Epithelial cell of esophagus (primary cell): ENCODE measurements around the gene SEC24D.
A peak's percentile ranks its signal among the peaks of the same experiment; 100 is the strongest.
"Not testable (repeated sequence)": the region's sequence is repeated elsewhere in the genome, so short reads cannot be mapped to it uniquely, and the experiment has no call there.

ENCODE experiments used
- DNase-seq: peaks from one replicate; pipeline ENCODE4 v3.0.0; 2010; ENCODE audit warnings: low read depth
- H3K4me3 ChIP-seq: 2 replicates; pipeline ENCODE4 v1.5.1; 2011; ENCODE audit warnings: mild to moderate bottlenecking, low read length, control low read depth
- TF ChIP-seq, protein P1 (sequence below): IDR thresholded peaks from 2 replicates; pipeline ENCODE4 v1.5.1; 2011; ENCODE audit warnings: low read depth, mild to moderate bottlenecking, low read length, control low read depth, inconsistent platforms; ENCODE audit not compliant: insufficient read depth; ENCODE audit errors: missing control alignments

Gene SEC24D, protein sequence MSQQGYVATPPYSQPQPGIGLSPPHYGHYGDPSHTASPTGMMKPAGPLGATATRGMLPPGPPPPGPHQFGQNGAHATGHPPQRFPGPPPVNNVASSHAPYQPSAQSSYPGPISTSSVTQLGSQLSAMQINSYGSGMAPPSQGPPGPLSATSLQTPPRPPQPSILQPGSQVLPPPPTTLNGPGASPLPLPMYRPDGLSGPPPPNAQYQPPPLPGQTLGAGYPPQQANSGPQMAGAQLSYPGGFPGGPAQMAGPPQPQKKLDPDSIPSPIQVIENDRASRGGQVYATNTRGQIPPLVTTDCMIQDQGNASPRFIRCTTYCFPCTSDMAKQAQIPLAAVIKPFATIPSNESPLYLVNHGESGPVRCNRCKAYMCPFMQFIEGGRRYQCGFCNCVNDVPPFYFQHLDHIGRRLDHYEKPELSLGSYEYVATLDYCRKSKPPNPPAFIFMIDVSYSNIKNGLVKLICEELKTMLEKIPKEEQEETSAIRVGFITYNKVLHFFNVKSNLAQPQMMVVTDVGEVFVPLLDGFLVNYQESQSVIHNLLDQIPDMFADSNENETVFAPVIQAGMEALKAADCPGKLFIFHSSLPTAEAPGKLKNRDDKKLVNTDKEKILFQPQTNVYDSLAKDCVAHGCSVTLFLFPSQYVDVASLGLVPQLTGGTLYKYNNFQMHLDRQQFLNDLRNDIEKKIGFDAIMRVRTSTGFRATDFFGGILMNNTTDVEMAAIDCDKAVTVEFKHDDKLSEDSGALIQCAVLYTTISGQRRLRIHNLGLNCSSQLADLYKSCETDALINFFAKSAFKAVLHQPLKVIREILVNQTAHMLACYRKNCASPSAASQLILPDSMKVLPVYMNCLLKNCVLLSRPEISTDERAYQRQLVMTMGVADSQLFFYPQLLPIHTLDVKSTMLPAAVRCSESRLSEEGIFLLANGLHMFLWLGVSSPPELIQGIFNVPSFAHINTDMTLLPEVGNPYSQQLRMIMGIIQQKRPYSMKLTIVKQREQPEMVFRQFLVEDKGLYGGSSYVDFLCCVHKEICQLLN

GRCh38 chr4:118835571-118836300 is at the start of gene SEC24D:
Gene SEC24D, minus strand, starts transcription at chr4:118836126. Its CDS starts 2,430 bp downstream, at chr4:118833696.
- peak within 1 kb of the TSS; percentile 48 for H3K4me3 ChIP-seq

GRCh38 chr4:118884716-118885115 is 48.8 kb upstream of the SEC24D start:
- no peak for DNase-seq
- no peak overlapping the region for H3K4me3 ChIP-seq
- TF ChIP-seq, protein P1, sequence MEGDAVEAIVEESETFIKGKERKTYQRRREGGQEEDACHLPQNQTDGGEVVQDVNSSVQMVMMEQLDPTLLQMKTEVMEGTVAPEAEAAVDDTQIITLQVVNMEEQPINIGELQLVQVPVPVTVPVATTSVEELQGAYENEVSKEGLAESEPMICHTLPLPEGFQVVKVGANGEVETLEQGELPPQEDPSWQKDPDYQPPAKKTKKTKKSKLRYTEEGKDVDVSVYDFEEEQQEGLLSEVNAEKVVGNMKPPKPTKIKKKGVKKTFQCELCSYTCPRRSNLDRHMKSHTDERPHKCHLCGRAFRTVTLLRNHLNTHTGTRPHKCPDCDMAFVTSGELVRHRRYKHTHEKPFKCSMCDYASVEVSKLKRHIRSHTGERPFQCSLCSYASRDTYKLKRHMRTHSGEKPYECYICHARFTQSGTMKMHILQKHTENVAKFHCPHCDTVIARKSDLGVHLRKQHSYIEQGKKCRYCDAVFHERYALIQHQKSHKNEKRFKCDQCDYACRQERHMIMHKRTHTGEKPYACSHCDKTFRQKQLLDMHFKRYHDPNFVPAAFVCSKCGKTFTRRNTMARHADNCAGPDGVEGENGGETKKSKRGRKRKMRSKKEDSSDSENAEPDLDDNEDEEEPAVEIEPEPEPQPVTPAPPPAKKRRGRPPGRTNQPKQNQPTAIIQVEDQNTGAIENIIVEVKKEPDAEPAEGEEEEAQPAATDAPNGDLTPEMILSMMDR = no peak

More at GRCh38 chr4:118835571-118836300, at the start of gene SEC24D:
- TF ChIP-seq, protein P1 = no peak
- DNase-seq = peak; percentile 85

DNA sequence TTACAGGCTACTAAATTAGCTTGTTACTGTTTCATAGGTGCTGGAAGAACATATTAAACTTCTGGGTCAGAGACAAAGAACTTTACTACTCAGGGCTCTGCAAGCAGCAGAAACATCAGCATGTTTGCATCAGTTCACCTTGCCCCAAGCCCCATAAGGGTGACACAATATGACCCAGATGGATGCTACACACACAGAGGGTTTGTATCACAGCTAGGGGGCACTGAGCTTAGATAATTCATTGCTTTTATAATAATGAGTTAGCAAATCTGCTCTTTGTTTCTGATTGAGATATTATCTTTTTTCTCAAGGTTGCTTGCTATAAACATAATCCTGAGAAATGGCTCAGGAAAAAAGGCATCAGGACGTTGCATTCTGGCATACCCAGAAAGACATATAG is 47.9 kb upstream of the SEC24D start:
- TF ChIP-seq, protein P1 = no peak
- no peak for DNase-seq
- no peak overlapping the region for H3K4me3 ChIP-seq

DNA sequence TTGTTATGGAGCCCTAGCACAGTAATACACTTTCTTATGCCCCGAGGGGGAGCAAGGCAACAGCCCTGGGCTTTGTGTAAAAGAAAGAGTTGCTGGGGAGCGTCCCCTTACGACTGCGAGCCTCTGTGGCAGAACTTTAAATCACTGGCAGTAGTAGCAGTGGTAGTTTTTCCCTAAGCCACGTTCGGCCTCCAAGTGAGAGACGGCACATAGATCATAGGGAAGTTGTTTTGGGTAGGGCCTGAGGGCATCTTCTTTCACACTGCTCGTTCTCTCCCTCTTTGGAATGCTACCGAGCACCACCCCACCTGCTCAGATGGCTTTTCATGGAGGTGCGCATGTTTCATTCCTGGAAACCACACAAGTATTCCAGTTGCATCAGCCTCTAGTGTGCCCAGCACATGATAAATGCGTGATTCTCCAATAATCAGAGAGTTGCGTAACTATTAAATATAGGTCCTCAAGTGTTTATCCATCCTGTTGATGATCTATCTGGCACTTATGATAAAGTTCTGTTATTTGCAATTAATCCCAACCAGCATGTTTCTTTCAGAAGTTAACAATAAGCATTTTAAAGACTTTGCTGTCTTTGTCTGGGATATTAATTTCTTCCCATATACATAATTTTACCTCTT is 45.7 kb upstream of the SEC24D start:
- no peak overlapping the region for H3K4me3 ChIP-seq
- TF ChIP-seq, protein P1 = no peak
- DNase-seq = peak; percentile 76

DNA sequence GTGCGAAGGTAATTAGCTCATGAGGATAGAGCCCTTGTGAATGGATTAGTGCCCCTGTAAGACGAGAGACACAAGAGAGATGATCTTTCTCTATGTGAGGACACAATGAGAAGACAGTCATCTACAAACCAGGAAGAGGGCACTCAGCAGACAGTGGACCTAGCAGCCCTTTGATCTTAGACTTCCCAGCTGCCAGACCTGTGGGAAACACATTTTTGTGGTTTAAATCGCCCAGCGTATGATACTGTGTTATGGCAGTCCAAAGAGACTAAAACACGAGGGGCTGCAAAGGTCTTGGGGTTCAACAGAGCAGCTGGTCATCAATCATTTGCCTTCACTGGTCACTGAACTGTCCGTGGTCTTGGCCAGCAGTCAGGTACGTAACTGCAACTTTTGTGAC is 43.5 kb upstream of the SEC24D start:
- TF ChIP-seq, protein P1 = no peak
- no peak overlapping the region for H3K4me3 ChIP-seq
- no peak for DNase-seq

- not testable (repeated sequence) for H3K4me3 ChIP-seq, DNase-seq
Measured at GRCh38 chr4:118878507-118878906, 42.6 kb upstream of the SEC24D start.
